Measurements from ENCODE around the gene GEN1. TPM values are rescaled to one million over a fixed set of nuclear protein-coding genes. Genes with fewer than 3 reads are reported as not detected.

Gene GEN1
- total and polyA plus RNA-seq, 2 of the 13 experiments (the other 11 are each of a cell fraction or from before 2014, with no cell fraction given) = 9.9 to 27.1 TPM

- no peak for FAIRE-seq
- CTCF ChIA-PET (ENCODE audit: low intra/inter-chr PET ratio, low total read pairs) = no interaction called here
- peaks cover 73% of the 10 kb centered on the region for H3K79me2 ChIP-seq (ENCODE audit: insufficient read depth, low read length)
- peak overlapping the region; percentile 97 for H3K9ac ChIP-seq (ENCODE audit: insufficient read depth, low read depth, low read length)
- no peaks in the 10 kb centered on the region for H3K36me3 ChIP-seq (replicated peaks in 1 of 2; ENCODE audit: control insufficient read depth in 1 of 2, insufficient read depth in 2 of 2, low read length in 2 of 2)
- H4K20me1 ChIP-seq (ENCODE audit: insufficient read depth, low read length) = no peaks in the 10 kb centered on the region
- H3K27me3 ChIP-seq (ENCODE audit: control insufficient read depth in 1 of 2, insufficient read depth in 2 of 2, low read length in 2 of 2) = no peaks in the 10 kb centered on the region; a peak in 1 of 5 replicates
- H3K4me3 ChIP-seq (replicated peaks in 1 of 3; ENCODE audit: insufficient read depth in 1 of 3, low read depth in 2 of 3, low read length in 3 of 3) = peak overlapping the region; percentile 82 to 95 (median 93)
- DNase-seq (ENCODE audit: low spot score) = peak; percentile 63
- 1% methylated on average over 39 of the region's 70 CpGs for WGBS (ENCODE audit: low lambda C conversion rate)
- intact Hi-C loops (cut with micrococcal nuclease; ENCODE audit: unreplicated experiment) (loop anchor here (2.0 to 5.0 kb wide), 2 partner anchors 34 to 211 kb away; partner anchors contain the start of gene VSNL1), in situ Hi-C loops (cut with HindIII; ENCODE audit: extremely low pct_ligation_motif_present, low pct_unique_long_range_greater_than_20kb) (loop anchor here (10.0 kb wide), 1 partner anchor 208 kb away; the partner anchor contains the start of gene VSNL1)
- H2AFZ ChIP-seq (ENCODE audit: low read length) = peak overlapping the region; percentile 16
- H3K9me3 ChIP-seq (ENCODE audit: low read length) = no peaks in the 10 kb centered on the region
- H3K4me1 ChIP-seq (ENCODE audit: insufficient read depth, low read length) = peaks cover 48% of the 10 kb centered on the region
- peak; percentile 90 for ATAC-seq
- no TSS peak for BruUV-seq (replicated peaks)
- POLR2A ChIA-PET = interaction anchor here (1.2 to 1.7 kb wide), 2 partner anchors 28 to 213 kb away, joined by 3 to 5 read pairs; partner anchors contain the start of gene VSNL1
- peak overlapping the region; percentile 99 for H3K27ac ChIP-seq (ENCODE audit: extremely low read length, insufficient read depth, low read length)
- peak overlapping the region; percentile 65 for H3K4me2 ChIP-seq (ENCODE audit: low read depth, low read length)
- TF ChIP-seq ZC3H4 (CRISPR knock-in tag; IDR thresholded peaks at IDR 0.05; ENCODE audit: borderline replicate concordance) (peak; percentile 30; the same call in 1 of the 2 replicates), ZNF776 (CRISPR knock-in tag; IDR thresholded peaks at IDR 0.05) (peak; percentile 86), TAF1 (CRISPR knock-in tag; IDR thresholded peaks at IDR 0.05) (peak; percentile 78), ZNF800 (CRISPR knock-in tag; IDR thresholded peaks at IDR 0.05) (peak; percentile 73), REST (IDR thresholded peaks at IDR 0.05; ENCODE audit: borderline replicate concordance in 1 of 2, low read depth in 1 of 2, low read length in 2 of 2) (no peak), JARID2 (CRISPR knock-in tag; IDR thresholded peaks at IDR 0.05; ENCODE audit: insufficient replicate concordance) (peak; percentile 58), ZHX2 (IDR thresholded peaks at IDR 0.05; ENCODE audit: low read depth) (0 out of 2 replicates have a peak, but pooled peaks have one; percentile 34), ZHX2 (CRISPR knock-in tag; IDR thresholded peaks at IDR 0.05; ENCODE audit: borderline replicate concordance) (no peak)
Measured at GRCh38 chr2:17752892-17753802, 791 bp upstream of the GEN1 start.

All from HepG2 (cell line).